Lung (tissue), 12 donors: Measurements from ENCODE around the gene OR8J3. TPM values are rescaled to one million over a fixed set of nuclear protein-coding genes. Genes with fewer than 3 reads are reported as not detected.

Experiments
- ATAC-seq: fragments of 200-7000 bp; cut with Tn5 transposase; one replicate; pipeline ENCODE4 v1.9.1; 2020; ENCODE audit warnings: moderate number of reproducible peaks; ENCODE audit not compliant: insufficient read depth, low FRiP score
- DNase-seq, 3 donors: peaks; one replicate each; pipeline ENCODE4 v3.0.0-alpha.2; 2013 to 2017
- H3K27ac ChIP-seq, 2 donors: one replicate each; pipeline ENCODE4 v1.5.1; 2013; ENCODE audit warnings: mild to moderate bottlenecking in 2 of 2, moderate library complexity in 2 of 2, control low read depth in 1 of 2, inconsistent platforms in 1 of 2, low read depth in 1 of 2, low read length in 1 of 2
- H3K27me3 ChIP-seq, 3 donors: one replicate each; pipeline ENCODE4 v1.5.1; 2013; ENCODE audit warnings: low read length in 2 of 3; ENCODE audit not compliant: control insufficient read depth in 3 of 3, insufficient read depth in 3 of 3
- H3K36me3 ChIP-seq, 4 donors: one replicate each; pipeline ENCODE4 v1.5.1; 2013; ENCODE audit warnings: low read length in 4 of 4, mild to moderate bottlenecking in 1 of 4, moderate library complexity in 1 of 4; ENCODE audit not compliant: control insufficient read depth in 4 of 4, insufficient read depth in 4 of 4
- H3K4me1 ChIP-seq, 5 donors: one replicate each; pipeline ENCODE4 v1.5.1; 2013; ENCODE audit warnings: low read length in 5 of 5, mild to moderate bottlenecking in 2 of 5, moderate library complexity in 1 of 5; ENCODE audit not compliant: control insufficient read depth in 5 of 5, insufficient read depth in 5 of 5
- H3K4me3 ChIP-seq: one replicate; pipeline ENCODE4 v1.5.1; 2013; ENCODE audit warnings: mild to moderate bottlenecking, control low read depth, moderate library complexity
- H3K9ac ChIP-seq, 2 donors: one replicate each; pipeline ENCODE4 v1.5.1; 2013; ENCODE audit warnings: low read length in 2 of 2, control low read depth in 1 of 2; ENCODE audit not compliant: insufficient read depth in 1 of 2
- H3K9me3 ChIP-seq, 4 donors: one replicate each; pipeline ENCODE4 v1.5.1; 2013; ENCODE audit warnings: low read length in 3 of 4, mild to moderate bottlenecking in 1 of 4, moderate library complexity in 1 of 4; ENCODE audit not compliant: control insufficient read depth in 4 of 4, insufficient read depth in 3 of 4
- WGBS, 2 donors: extraction: QIAGEN DNeasy Blood & Tissue Kit; methylation state at CpG; one replicate each; pipeline ENCODE4 v1.1.7; 2013; 5-methylcytosine and 5-hydroxymethylcytosine counted together
- polyA plus RNA-seq, 2 donors: library from polyadenylated mRNA; stranded (reverse); fragments of 200-250 nt; gene quantifications; one replicate each; pipeline ENCODE4 v1.2.1, GENCODE V29; 2013
- total RNA-seq, 2 donors: library from RNA; depleted of rRNA in 1 of 2; stranded (reverse); fragments of >200 nt in 1 of 2; gene quantifications; one replicate each; pipeline ENCODE4 v1.2.1, GENCODE V29; 2014 to 2021
- TF ChIP-seq, protein P1 (sequence below): IDR thresholded peaks from 2 replicates; pipeline ENCODE4 v1.5.1; 2012; ENCODE audit warnings: mild to moderate bottlenecking; ENCODE audit errors: control extremely low read depth, extremely low read depth
- donor health status: control.
- donor health status: control.
- donor health status: Bipolar disorder and iron deficiency.
- donor health status: healthy.
- donor health status: DM: yes; HTN: yes; CAD: no.

The OR8J3 gene
- total and polyA plus RNA-seq, 4 donors, result not detected

DNA sequence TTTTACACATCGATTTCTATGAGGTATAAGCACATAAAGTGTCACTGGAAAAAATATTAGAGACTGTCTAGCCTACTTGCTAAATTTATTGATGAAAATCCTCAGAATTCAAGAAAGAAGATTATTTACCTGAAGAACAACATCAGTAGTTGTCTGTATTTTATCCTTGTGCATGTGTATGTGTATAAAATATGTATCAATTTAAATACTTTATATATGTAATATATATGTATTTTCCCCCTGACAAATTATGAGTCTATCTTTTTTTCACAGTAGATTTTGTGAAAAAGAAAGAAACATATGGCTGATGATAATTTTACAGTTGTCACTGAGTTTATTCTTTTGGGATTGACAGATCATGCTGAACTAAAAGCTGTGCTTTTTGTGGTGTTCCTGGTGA, 36.3 kb upstream of the OR8J3 start, which contains the start of gene OR5J2:
Gene OR5J2, plus strand, starts transcription at position 301 of the 400 bp plus-strand sequence. Its CDS starts 0 bp downstream, at position 301.
- no peaks in the 10 kb centered on the region for H3K4me1 ChIP-seq
- H3K27me3 ChIP-seq, result no peaks in the 10 kb centered on the region
- H3K4me3 ChIP-seq, result no peak within 1 kb of the TSS
- peaks cover 0 to 5% (median 4%) of the 10 kb centered on the region in 4 donors for H3K9me3 ChIP-seq
- H3K27ac ChIP-seq, result no peak within 1 kb of the TSS
- TF ChIP-seq, protein P1, sequence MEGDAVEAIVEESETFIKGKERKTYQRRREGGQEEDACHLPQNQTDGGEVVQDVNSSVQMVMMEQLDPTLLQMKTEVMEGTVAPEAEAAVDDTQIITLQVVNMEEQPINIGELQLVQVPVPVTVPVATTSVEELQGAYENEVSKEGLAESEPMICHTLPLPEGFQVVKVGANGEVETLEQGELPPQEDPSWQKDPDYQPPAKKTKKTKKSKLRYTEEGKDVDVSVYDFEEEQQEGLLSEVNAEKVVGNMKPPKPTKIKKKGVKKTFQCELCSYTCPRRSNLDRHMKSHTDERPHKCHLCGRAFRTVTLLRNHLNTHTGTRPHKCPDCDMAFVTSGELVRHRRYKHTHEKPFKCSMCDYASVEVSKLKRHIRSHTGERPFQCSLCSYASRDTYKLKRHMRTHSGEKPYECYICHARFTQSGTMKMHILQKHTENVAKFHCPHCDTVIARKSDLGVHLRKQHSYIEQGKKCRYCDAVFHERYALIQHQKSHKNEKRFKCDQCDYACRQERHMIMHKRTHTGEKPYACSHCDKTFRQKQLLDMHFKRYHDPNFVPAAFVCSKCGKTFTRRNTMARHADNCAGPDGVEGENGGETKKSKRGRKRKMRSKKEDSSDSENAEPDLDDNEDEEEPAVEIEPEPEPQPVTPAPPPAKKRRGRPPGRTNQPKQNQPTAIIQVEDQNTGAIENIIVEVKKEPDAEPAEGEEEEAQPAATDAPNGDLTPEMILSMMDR, result no peak
- H3K9ac ChIP-seq, result no peak within 1 kb of the TSS
- WGBS, 2 donors, result 74 to 82% methylated on average over 1 of the region's 1 CpG
- H3K36me3 ChIP-seq, result no peaks in the 10 kb centered on the region
- no peak for ATAC-seq
- no peak for DNase-seq

DNA sequence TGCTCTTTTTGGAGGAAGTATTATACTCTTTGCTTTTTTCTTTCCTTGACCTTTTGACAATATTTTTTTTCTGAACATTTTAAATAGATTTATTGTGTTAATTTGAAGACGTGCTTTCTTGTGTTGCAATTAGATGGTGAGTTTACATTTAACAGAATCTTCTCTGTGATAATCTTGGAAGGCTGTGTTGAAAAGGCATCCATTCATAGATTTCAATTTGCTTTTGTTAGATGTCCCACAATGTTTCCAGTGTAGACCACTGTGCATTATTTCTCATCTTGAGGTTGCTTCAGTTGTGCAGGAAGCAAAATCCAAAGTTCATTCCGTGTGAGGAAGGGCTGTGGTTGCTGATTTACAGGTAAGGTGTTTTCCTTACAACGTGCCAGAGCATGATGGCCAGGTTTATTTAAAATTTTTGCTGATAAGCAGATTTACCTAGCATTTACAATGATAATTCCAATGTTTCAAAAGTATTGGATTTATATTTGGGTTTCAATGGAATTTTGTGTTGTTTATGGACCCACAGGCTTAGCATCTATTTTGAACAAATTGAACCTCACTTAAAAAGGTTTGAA, 32.3 kb upstream of the OR8J3 start:
- no peak for DNase-seq
- TF ChIP-seq, protein P1, result no peak
- no peak overlapping the region for H3K27ac ChIP-seq
- H3K27me3 ChIP-seq, result no peaks in the 10 kb centered on the region
- H3K9ac ChIP-seq, result no peak overlapping the region
- no peaks in the 10 kb centered on the region for H3K36me3 ChIP-seq
- peaks cover 0 to 3% (median 1%) of the 10 kb centered on the region in 4 donors for H3K9me3 ChIP-seq
- no peak overlapping the region for H3K4me3 ChIP-seq
- 51 to 78% methylated on average over 3 of the region's 3 CpGs for WGBS, 2 donors
- no peaks in the 10 kb centered on the region for H3K4me1 ChIP-seq
- ATAC-seq, result no peak

DNA sequence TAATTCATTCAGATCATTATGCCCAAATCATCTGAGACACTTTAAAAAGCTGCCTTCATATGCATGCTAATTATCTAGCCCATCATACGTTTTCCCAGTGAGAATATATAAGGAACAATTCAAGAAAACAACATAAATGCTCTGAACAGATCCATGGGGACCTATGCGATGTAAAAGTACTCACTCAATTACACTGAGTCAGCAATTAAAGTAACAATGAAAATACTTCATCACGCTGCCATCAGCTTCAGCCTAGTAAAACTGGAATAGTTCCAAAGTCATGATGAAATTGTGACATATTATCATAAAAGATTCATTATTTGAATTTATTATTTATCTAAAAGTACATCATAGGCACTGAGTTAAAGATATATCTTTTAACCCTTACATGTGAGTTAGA, 23.8 kb upstream of the OR8J3 start:
- H3K4me1 ChIP-seq, result no peaks in the 10 kb centered on the region
- no peak overlapping the region for H3K27ac ChIP-seq
- H3K27me3 ChIP-seq, result no peaks in the 10 kb centered on the region
- WGBS, 2 donors, result 57 to 74% methylated on average over 3 of the region's 3 CpGs
- no peak overlapping the region for H3K4me3 ChIP-seq
- TF ChIP-seq, protein P1, result no peak
- no peak overlapping the region for H3K9ac ChIP-seq
- no peak for DNase-seq
- ATAC-seq, result no peak
- H3K36me3 ChIP-seq, result no peaks in the 10 kb centered on the region
- peaks cover 0 to 8% (median 0%) of the 10 kb centered on the region in 4 donors for H3K9me3 ChIP-seq

DNA sequence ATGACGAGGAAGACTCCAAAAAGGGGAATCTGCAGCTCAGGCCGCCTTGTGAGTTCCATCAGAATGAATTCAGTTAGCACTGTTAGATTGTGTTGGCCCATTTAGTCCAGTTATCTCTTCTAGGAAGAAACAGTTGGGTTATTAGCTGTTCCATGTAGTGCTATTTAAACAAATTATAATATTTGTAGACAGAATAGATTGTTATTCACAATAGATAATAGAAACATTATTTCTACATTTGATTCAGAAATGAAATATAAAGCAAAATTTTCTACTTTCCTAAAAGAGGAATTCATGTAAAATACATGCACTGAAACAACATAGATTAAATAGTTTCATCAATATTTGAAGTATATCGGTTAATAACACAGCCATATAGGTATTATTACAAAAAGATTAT, 20.2 kb upstream of the OR8J3 start, which contains the start of gene OR8K5:
Gene OR8K5, minus strand, starts transcription at position 101 of the 400 bp plus-strand sequence. Its CDS starts 0 bp downstream, at position 101.
- Histone ChIP-seq H3K4me3 (no peak within 1 kb of the TSS), H3K4me1 (no peaks in the 10 kb centered on the region), H3K36me3 (no peaks in the 10 kb centered on the region), H3K9ac (no peak within 1 kb of the TSS), H3K9me3 (peaks cover 0 to 13% (median 0%) of the 10 kb centered on the region in 4 donors), H3K27me3 (no peaks in the 10 kb centered on the region), H3K27ac (no peak within 1 kb of the TSS)
- DNase-seq, result no peak
- TF ChIP-seq, protein P1, result no peak
- ATAC-seq, result no peak
- 75 to 79% methylated on average over 3 of the region's 3 CpGs for WGBS, 2 donors
